D721Med (cell line): ENCODE measurements around the gene GDPD5.

Experiments used
- DNase-seq: peaks from one replicate; pipeline ENCODE4 v3.0.0; 2011; ENCODE audit warnings: low spot score; ENCODE audit not compliant: insufficient read length
- FAIRE-seq: peaks from 2 replicates; lab custom pipeline; 2011; peaks lifted over from hg19 to GRCh38; lab: Jason Lieb, UNC
- CTCF ChIP-seq: IDR thresholded peaks from 2 replicates; pipeline ENCODE4 v1.5.1; 2012; ENCODE audit warnings: mild to moderate bottlenecking, control low read depth; ENCODE audit not compliant: insufficient read depth; ENCODE audit errors: missing control alignments

The GDPD5 gene

DNA sequence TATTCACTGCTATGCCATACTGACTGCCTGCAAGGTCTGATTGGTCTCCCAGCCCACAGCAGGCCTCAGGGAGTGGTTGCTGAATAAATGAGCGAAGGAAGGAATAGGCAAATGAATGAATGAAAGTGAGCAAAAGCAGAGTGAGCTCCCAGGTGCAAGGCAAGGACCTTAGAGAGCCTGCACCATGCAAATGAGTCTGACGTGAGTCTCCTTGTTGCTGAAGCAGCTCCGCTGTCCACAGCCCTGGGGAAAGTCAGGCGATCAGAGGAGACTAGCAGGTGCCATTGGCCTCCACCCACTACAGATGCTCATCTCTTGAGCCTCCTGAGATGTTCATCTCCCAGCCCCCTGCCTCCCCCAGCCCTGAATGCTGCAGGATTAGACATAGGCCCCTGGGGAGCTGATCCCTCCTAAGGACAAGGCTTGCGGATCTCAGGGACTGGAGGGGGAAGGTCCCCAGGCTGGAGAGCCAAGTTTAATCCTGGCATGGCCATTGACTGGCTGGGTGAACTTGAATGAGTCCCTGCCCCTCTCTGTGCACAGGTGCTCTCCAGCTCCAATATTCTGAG is 22.1 kb downstream of the GDPD5 start:
- DNase-seq, result peak; percentile 93
- TF ChIP-seq CTCF, result no peak
- peak; percentile 82 for FAIRE-seq

DNA sequence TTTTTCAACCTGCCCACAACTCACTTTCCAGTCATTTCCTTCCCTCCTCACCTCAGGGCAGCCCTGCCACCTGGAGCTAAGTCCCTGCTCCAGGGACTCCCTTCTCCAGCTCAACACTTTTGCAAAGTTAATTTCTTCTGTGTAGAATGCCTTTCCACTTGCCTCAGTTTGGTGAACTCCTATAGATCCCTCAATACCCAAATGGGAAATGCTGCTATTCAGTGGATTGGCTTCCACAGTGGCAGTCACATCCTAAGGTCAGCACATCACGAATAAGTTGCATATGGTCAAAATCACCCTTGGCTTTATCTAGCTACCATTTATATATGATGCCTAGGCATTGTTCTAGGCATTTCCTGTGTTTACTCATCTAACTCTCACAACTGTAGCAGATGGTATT is 23.6 kb downstream of the GDPD5 start:
- no peak for DNase-seq
- no peak for FAIRE-seq
- no peak for TF ChIP-seq CTCF

- TF ChIP-seq CTCF, result no peak
- DNase-seq (no peak), FAIRE-seq (no peak)
These were observed 25.0 kb downstream of the GDPD5 start for GRCh38 chr11:75500742-75501141.

- DNase-seq (no peak), FAIRE-seq (no peak)
- TF ChIP-seq CTCF, result no peak
These were observed 26.1 kb downstream of the GDPD5 start for GRCh38 chr11:75499423-75500190.

DNA sequence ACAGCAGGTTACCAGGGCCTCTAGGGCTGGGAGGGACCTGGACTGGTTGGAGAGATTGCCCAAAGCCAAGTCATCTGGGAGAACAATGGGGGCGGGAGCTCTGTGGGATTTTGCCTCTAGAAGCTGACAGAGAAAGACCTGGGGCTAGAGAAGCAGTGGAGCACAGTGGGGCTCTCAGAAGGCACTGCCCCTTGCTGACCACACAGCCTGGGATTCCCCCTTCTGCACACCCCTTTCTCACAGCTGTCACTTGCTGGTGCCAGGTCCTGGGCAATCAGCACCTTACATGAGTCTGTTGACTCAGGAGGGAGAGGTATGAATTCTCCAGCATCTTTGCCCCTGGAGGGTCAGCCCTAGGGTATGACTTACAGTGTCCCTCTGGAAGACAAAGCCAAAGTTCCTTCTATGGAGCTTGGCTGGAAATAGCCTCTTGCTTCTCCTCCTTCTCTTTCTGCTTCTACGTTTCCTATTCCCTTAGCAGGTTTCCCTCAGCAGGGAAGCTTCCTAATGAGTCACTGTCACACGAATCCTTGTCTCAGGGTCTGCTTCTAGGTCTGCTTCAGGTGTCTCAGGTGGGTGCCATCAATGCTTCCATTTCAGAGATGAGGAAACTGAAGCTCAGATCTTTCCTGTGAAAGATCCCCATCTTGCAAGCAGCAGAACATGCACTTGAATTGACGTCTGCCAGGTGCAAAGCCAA is 27.0 kb downstream of the GDPD5 start:
- FAIRE-seq, result no peak

GRCh38 chr11:75497788-75498409 is 27.8 kb downstream of the GDPD5 start:
- FAIRE-seq (no peak), DNase-seq (no peak)
- no peak for TF ChIP-seq CTCF

More for the DNA sequence above, 27.0 kb downstream of the GDPD5 start:
- TF ChIP-seq CTCF, result no peak
- DNase-seq, result no peak
